Measurements from ENCODE around the gene AICDA.
"Not testable (repeated sequence)": the region's sequence is repeated elsewhere in the genome, so short reads cannot be mapped to it uniquely, and the experiment has no call there.

The AICDA gene

GRCh38 chr12:8612629-8613028 is at the start of gene AICDA:
Gene AICDA (minus strand): TSS chr12:8612859. CDS start chr12:8612767, 92 bp downstream.
- DNase-seq, result no peak

GRCh38 chr12:8661751-8662150 is 49.1 kb upstream of the AICDA start:
- DNase-seq, result no peak

GRCh38 chr12:8661016-8661415 is 48.4 kb upstream of the AICDA start:
- no peak for DNase-seq

GRCh38 chr12:8658346-8658745 is 45.7 kb upstream of the AICDA start:
- no peak for DNase-seq

GRCh38 chr12:8655421-8655820 is 42.8 kb upstream of the AICDA start:
- DNase-seq, result no peak

GRCh38 chr12:8648576-8649205 is 36.0 kb upstream of the AICDA start:
- DNase-seq, result no peak

GRCh38 chr12:8647968-8648367 is 35.3 kb upstream of the AICDA start:
- no peak for DNase-seq

- no peak for DNase-seq
Measured at GRCh38 chr12:8644345-8645248, 31.9 kb upstream of the AICDA start.

GRCh38 chr12:8642775-8643174 is 30.1 kb upstream of the AICDA start:
- no peak for DNase-seq

GRCh38 chr12:8639936-8640335 is 27.3 kb upstream of the AICDA start:
- no peak for DNase-seq

- DNase-seq, result no peak
Measured at GRCh38 chr12:8638951-8639350, 26.3 kb upstream of the AICDA start.

- no peak for DNase-seq
Measured at GRCh38 chr12:8637666-8638065, 25.0 kb upstream of the AICDA start.

GRCh38 chr12:8637244-8637643 is 24.6 kb upstream of the AICDA start:
- no peak for DNase-seq

- DNase-seq, result no peak
Measured at GRCh38 chr12:8636581-8636980, 23.9 kb upstream of the AICDA start.

- DNase-seq, result not testable (repeated sequence)
Measured at GRCh38 chr12:8636007-8636346, 23.3 kb upstream of the AICDA start.

- DNase-seq, result not testable (repeated sequence)
Measured at GRCh38 chr12:8635342-8636006, 22.8 kb upstream of the AICDA start.

GRCh38 chr12:8630131-8630530 is 17.5 kb upstream of the AICDA start:
- DNase-seq, result no peak

- DNase-seq, result no peak
Measured at GRCh38 chr12:8629486-8630033, 16.9 kb upstream of the AICDA start.

GRCh38 chr12:8628731-8629130 is 16.1 kb upstream of the AICDA start:
- no peak for DNase-seq

GRCh38 chr12:8624750-8625149 is 12.1 kb upstream of the AICDA start:
- not testable (repeated sequence) for DNase-seq

GRCh38 chr12:8622646-8623045 is 10.0 kb upstream of the AICDA start:
- no peak for DNase-seq

- no peak for DNase-seq
Measured at GRCh38 chr12:8615206-8615605, 2.5 kb upstream of the AICDA start.

- not testable (repeated sequence) for DNase-seq
Measured at GRCh38 chr12:8613881-8614280, 1.2 kb upstream of the AICDA start.

All from NCI-H1105 (cell line).